Epithelial cell of proximal tubule (primary cell): ENCODE results near the gene RAVER1. TPM values are rescaled to one million over a fixed set of nuclear protein-coding genes. Genes with fewer than 3 reads are reported as not detected.

ENCODE experiments used
- DNase-seq: peaks from one replicate; pipeline ENCODE4 v3.0.0-alpha.2; 2011; ENCODE audit warnings: low read depth
- H3K4me3 ChIP-seq: 2 replicates; pipeline ENCODE4 v1.5.1; 2011; ENCODE audit warnings: low read depth, mild to moderate bottlenecking, low read length
- total RNA-seq: library from RNA; depleted of rRNA; stranded (reverse); fragments of >200 nt; gene quantifications from 2 replicates; pipeline ENCODE4 v1.2.3, GENCODE V29; 2015
- TF ChIP-seq, protein P1 (sequence below): conservative IDR thresholded peaks from 2 replicates; pipeline ENCODE4 v1.5.1; 2012; ENCODE audit warnings: low read depth, mild to moderate bottlenecking, low read length

RAVER1 gene
- total RNA-seq, 1 donor from 2014 or later, result 29.5 TPM

DNA sequence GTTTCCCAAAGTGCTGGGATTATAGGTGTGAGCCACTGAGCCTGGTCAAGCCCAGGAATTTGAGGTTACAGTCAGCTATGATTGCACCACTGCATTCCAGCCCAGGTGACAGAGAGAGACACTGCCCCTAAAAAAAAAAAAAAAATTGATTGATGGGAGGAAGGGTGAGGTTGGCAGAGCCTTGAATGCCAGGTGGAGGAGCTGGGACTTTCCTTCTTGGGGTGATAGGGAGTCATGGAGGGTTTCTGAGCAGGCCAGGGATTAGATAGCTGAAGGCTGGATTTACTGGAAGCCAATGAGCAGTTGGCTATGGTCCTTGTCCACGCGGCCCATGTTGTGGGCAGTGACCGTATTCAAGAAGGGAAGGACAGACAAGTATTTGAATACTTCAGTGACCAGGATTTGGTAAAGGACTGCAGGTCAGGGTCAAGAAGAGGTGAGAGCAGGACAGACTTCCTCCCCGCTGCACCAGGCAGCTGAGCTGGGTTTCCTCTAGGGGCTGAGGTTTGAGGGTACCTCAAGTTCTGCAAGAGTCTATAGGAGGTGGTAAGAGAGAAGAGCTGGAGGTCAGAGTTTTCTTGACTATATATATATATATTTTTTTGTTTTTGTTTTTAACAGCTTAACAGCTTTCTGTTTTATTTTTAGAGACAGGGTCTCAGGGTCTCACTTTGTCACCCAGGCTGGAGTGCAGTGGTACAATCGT is 53.4 kb downstream of the RAVER1 start:
- no peak overlapping the region for H3K4me3 ChIP-seq
- DNase-seq, result no peak
- TF ChIP-seq, protein P1, sequence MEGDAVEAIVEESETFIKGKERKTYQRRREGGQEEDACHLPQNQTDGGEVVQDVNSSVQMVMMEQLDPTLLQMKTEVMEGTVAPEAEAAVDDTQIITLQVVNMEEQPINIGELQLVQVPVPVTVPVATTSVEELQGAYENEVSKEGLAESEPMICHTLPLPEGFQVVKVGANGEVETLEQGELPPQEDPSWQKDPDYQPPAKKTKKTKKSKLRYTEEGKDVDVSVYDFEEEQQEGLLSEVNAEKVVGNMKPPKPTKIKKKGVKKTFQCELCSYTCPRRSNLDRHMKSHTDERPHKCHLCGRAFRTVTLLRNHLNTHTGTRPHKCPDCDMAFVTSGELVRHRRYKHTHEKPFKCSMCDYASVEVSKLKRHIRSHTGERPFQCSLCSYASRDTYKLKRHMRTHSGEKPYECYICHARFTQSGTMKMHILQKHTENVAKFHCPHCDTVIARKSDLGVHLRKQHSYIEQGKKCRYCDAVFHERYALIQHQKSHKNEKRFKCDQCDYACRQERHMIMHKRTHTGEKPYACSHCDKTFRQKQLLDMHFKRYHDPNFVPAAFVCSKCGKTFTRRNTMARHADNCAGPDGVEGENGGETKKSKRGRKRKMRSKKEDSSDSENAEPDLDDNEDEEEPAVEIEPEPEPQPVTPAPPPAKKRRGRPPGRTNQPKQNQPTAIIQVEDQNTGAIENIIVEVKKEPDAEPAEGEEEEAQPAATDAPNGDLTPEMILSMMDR, result no peak

DNA sequence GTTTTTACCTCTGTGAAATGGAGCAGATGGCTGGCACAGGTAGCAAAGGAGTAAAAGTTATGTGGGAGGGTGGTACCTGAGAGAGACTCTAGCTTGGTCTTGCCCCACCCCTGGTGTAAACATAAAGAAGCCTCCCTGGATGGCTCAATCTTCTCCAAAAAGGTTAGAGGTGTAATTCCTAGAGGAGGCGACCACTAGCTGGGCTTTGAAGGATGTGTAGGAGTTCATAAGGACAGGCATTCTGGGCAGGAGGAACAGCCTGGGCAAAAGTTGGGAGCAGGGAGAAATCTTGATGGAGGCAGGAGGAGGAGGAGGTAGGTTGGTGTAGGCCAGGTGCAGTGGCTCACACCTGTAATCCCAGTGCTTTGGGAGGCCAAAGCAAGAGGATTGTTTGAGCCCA is 54.4 kb downstream of the RAVER1 start:
- TF ChIP-seq, protein P1, result no peak
- no peak overlapping the region for H3K4me3 ChIP-seq
- no peak for DNase-seq

DNA sequence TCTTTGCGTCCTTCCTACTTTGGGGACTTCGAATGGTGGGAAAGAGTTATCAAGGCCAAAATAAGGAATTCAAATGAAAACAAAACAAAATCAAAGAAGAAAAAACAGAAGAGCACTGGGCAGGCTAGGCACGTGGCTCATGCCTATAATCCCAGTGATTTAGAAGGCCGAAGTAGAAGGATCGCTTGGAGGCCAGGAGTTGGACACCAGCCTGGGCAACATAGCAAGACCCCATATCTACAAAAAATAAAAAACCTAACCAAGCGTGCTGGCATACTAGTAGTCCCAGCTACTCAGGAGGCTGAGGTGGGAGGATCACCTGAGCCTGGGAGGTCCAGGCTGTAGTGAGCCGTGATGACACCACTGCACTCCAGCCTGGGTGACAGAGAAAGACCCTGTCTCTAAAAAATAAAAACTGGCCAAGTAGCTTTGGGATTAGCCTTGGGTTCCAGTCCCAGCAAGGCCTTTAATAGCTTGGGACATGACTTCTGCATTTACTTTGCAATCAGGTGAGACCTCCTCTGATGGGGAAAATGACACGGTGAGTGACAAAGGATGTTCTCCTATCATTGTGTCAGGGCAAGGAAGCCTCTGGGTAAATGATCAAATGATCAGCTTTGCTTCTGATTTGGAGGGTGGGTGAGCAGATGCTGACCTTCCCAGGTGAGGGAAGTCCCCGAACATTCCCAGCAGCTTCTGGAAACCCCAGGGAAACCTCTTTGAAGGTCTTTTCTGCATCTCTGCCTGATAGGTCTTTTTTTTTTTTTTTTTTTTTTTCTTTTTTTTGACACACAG is 55.3 kb downstream of the RAVER1 start:
- TF ChIP-seq, protein P1, result no peak
- no peak overlapping the region for H3K4me3 ChIP-seq
- no peak for DNase-seq

DNA sequence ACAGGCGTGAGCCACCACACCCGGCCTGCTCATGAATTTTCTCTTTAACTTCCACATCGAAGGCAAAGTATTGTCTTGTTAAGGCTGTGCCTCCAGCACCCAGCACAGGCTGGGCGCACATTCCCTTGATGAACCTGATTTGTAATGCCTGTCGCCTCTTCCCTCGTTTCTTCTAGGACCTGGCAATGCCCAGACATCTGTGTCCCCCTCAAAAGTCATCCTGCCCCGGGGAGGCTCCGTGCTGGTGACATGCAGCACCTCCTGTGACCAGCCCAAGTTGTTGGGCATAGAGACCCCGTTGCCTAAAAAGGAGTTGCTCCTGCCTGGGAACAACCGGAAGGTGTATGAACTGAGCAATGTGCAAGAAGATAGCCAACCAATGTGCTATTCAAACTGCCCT is 58.7 kb downstream of the RAVER1 start:
- TF ChIP-seq, protein P1, result no peak
- H3K4me3 ChIP-seq, result no peak overlapping the region
- DNase-seq, result no peak

DNA sequence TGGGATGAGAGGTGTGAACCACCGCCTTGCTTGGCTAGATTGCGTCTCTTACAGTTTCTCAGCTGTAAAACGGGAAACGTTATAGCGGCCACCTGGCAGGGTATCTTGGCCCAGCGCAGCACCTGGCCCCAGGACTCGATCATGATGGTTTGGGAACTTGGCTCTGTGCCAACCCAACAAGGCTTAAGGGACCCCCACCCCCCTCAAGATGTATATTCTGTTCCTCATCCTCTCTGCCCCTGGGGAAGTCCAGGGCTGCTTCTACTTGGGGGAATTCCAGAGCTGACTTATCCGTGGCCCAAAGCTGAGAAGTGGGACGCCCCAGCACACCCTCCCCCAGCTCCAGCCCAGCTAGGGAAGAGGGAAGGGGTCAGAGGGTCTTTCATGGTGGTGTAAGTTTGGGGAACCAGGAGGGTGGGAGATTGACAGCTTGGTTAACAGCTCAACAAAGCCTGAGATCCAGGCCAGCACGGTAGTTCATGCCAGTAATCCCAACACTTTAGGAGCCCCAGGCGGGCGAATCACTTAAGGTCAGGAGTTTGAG is 61.7 kb downstream of the RAVER1 start:
- DNase-seq, result no peak
- H3K4me3 ChIP-seq, result peak overlapping the region; percentile 70
- TF ChIP-seq, protein P1, result no peak

DNA sequence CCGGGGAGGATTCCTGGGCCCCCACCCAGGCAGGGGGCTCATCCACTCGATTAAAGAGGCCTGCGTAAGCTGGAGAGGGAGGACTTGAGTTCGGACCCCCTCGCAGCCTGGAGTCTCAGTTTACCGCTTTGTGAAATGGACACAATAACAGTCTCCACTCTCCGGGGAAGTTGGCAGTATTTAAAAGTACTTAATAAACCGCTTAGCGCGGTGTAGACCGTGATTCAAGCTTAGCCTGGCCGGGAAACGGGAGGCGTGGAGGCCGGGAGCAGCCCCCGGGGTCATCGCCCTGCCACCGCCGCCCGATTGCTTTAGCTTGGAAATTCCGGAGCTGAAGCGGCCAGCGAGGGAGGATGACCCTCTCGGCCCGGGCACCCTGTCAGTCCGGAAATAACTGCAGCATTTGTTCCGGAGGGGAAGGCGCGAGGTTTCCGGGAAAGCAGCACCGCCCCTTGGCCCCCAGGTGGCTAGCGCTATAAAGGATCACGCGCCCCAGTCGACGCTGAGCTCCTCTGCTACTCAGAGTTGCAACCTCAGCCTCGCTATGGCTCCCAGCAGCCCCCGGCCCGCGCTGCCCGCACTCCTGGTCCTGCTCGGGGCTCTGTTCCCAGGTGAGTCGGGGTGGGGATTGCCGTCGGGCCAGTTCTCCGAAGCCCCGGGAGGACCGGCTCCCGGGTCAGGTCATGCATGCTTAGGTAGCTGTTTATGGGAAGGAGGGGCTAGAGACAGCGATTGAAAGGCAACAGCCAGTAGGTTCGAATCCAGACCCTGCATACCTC is 62.5 kb downstream of the RAVER1 start, which contains the start of gene ICAM1:
ICAM1 (plus strand) TSS at position 505 of the 779 bp plus-strand sequence; CDS start at position 545, 40 bp downstream.
- TF ChIP-seq, protein P1, result no peak
- peak; percentile 53 for DNase-seq
- H3K4me3 ChIP-seq, result peak within 1 kb of the TSS; percentile 70
